Stimulated activated CD8-positive, alpha-beta memory T cell treated with anti-CD3 and anti-CD28 coated beads, Interleukin-7, amount 100 ng/mL, for 24 hours (primary cell): ENCODE measurements around the gene CDYL.

Source experiments
- DNase-seq: peaks from one replicate; pipeline ENCODE4 v3.0.0-alpha.2; 2020; ENCODE audit warnings: low read depth

The CDYL gene

DNA sequence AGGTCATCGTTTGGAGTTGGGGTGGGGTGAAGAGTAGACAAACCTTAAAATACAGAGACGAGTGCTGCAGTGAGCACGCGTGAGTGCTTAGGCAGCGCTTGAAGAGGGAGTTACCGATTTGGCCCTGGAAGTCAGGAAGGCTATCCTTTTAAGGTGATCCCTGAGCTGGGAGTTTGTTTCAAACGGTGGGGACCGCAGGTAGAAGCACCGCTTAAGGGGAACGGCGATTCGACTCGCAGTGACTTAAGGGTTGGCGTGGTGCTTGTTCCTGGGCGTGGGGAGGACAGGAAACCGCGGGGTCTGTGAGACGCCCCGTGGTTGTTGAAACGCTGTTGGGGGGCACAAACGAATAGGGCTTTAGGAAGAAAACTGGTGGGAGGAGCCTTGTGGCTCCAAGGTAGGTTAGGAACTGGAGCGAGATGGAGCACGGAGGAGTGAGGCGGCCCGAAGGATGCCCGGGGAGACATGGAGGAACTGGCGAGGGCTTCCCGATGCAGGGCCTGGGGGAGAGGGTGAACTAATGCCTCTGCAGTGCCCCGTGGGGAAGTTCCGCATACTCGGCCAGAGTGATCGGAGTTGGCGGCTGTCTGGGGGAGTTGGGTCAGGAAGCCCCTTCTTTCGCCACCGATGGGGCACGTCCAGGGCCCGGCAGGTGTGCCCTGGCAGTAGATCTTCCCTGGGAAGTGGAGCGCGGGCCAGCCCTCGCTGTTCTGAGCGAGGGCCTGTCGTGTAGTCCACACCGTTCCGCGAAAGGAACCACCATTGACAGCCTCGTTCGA is 1.3 kb upstream of the CDYL start:
- DNase-seq = no peak

GRCh38 chr6:4775494-4776130 is 592 bp upstream of the CDYL start:
- peak; percentile 25 for DNase-seq

GRCh38 chr6:4776493-4777393 is 539 bp downstream of the CDYL start:
- DNase-seq = no peak

- DNase-seq = no peak
Measured at GRCh38 chr6:4777394-4777935, 1.3 kb downstream of the CDYL start.

DNA sequence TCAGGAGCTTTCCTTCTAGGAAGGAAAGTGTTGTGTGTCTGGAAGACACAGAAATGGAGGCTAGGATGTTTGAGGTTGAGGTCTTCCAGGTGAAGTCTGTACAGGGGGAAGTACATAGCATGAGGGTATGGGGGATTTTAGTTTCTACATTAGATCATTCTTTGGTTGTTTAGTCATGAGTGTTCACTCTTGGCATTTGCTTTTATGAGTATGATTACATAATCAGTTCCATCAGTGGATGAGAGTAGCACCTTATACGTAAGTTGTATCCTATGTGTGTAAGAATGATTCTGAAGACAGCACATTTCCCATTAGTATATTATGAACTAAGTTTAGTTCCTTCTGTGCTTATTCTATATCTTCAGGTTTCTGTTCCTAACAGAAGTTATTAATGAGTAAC is 1.9 kb downstream of the CDYL start:
- no peak for DNase-seq

GRCh38 chr6:4780360-4780812 is 4.2 kb downstream of the CDYL start:
- DNase-seq = no peak

- DNase-seq = no peak
Measured at GRCh38 chr6:4781426-4781825, 5.2 kb downstream of the CDYL start.

DNA sequence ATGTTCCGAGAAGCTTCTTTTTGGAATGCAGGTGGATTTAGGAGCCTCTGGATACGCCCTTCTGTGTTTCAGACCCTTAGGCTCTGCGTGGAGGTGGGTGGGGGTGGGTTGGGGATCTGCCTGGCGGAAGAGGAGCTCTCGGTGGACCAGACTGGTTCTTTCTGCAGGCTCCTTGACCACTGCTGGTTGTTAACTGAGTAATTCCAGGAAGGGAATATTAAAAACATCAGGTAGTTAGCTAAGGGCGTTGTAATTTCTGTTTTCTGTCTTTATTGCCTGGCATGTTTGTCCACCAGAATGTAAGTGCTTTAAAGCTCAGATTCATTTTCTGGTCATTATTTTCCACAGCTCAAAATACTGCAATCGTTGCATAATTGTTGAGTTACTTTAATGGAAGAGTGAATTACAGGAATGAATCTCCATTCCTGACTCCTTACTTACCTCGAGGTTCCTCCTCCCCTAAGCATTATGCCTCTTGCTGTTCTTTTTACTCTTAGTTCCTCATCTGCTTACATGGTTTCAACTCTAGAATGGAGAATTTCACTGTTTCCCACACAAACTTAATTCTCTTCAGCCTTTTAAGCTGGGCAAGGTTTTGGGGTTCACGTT is 5.9 kb downstream of the CDYL start:
- DNase-seq = no peak

- no peak for DNase-seq
Measured at GRCh38 chr6:4786996-4787395, 10.8 kb downstream of the CDYL start.

DNA sequence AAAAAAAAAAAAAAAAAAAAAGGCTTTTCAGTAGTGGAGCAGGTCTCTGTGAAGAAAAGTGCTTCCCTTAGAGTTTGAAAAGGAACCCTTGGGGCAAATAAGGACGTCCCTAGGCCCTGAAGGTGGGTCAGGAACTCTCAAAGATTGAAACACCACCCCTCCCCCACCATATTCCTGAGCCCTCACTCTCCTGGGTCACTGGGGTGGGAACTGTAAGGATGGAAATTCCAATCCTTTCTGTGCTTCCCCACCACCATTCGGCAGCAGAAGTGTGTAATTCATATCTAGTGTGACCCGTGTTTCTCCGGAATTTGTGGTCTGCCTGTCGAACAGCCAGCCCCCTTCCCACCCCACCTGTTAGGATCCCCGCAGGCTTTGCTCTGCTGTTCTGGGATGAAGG is 12.3 kb downstream of the CDYL start:
- no peak for DNase-seq

- DNase-seq = no peak
Measured at GRCh38 chr6:4788953-4789584, 12.9 kb downstream of the CDYL start.

- no peak for DNase-seq
Measured at GRCh38 chr6:4790158-4790899, 14.1 kb downstream of the CDYL start.

GRCh38 chr6:4794140-4794707 is 18.0 kb downstream of the CDYL start:
- DNase-seq = no peak

GRCh38 chr6:4797587-4797986 is 21.4 kb downstream of the CDYL start:
- no peak for DNase-seq

DNA sequence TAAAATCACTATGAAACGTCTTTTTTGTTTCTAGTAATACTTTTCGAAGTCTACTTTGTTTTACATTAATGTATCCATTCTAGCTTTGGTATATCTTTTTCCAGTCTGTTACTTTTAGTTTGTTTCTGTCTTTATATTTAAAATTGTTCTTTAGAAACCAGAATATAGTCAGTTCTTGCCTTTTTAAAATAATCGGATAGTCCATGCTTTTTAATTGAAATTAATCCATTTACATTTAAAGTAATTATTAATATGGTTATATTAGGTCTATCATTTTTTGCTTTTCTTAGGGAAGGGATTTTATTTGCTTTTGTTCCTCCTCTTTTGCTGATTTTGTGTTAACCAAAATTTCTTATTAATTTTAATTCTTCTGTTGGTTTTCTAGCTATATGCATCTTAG is 23.7 kb downstream of the CDYL start:
- no peak for DNase-seq

- no peak for DNase-seq
Measured at GRCh38 chr6:4800662-4801061, 24.5 kb downstream of the CDYL start.

GRCh38 chr6:4801491-4802110 is 25.4 kb downstream of the CDYL start:
- DNase-seq = no peak

- no peak for DNase-seq
Measured at GRCh38 chr6:4802312-4802935, 26.2 kb downstream of the CDYL start.

GRCh38 chr6:4803343-4803744 is 27.1 kb downstream of the CDYL start:
- no peak for DNase-seq
